ENCODE data around the gene GRAP.

GRAP gene

GRCh38 chr17:18974407-18975149, 72.2 kb downstream of the GRAP start:
- H3K4me3 ChIP-seq (ENCODE audit: control insufficient read depth, low read depth, low read length) = no peak overlapping the region
- TF ChIP-seq CTCF (IDR thresholded peaks at IDR 0.05; ENCODE audit: control insufficient read depth, insufficient read depth, low read depth, low read length, missing control alignments) = no peak
- no peak for DNase-seq (ENCODE audit: low read depth)

DNA sequence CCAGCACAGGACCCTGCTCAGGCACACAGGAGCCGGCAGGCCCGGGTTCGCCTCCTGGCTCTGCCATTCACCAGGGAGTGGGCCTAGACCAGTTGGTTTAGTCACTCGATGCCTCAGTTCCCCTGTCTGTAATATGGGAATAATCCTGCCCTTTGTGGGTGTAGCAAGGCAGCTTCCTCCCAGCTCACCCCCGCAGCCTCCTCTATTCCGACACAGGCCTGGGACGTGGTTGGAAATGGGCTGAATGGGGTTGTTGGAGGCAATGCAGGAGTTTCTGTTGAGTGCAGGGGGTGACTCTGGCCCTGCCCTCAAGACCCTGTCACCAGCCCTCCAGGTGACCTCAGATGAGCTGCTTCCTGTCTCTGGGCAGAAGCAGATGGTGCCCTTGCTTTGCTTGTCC, 75.0 kb downstream of the GRAP start:
- TF ChIP-seq CTCF (IDR thresholded peaks at IDR 0.05; ENCODE audit: control insufficient read depth, insufficient read depth, low read depth, low read length, missing control alignments) = no peak
- no peak for DNase-seq (ENCODE audit: low read depth)

More for the DNA sequence above, 75.0 kb downstream of the GRAP start:
- no peak overlapping the region for H3K4me3 ChIP-seq (ENCODE audit: control insufficient read depth, low read depth, low read length)
